B cell (primary cell): ENCODE data around the gene GYS1. TPM values are rescaled to one million over a fixed set of nuclear protein-coding genes. Genes with fewer than 3 reads are reported as not detected.

Source experiments
- ATAC-seq: fragments of 200-7000 bp; cut with Tn5 transposase; one replicate; pipeline ENCODE4 v1.10.0; 2021; ENCODE audit warnings: low read depth, mild to moderate bottlenecking, moderate number of reproducible peaks, moderate library complexity
- CTCF ChIA-PET: fragments of 350-600 bp; sonication (Branson Sonifier 250); formaldehyde crosslinking; loops from one replicate; lab custom pipeline; 2021; ENCODE audit warnings: antibody characterized with exemption, inconsistent platforms; lab: Charles Lee
- POLR2A ChIA-PET: fragments of 350-600 bp; sonication (Branson Sonifier 250); formaldehyde crosslinking; loops from one replicate; lab custom pipeline; 2021; ENCODE audit warnings: antibody characterized with exemption; lab: Charles Lee
- DNase-seq: peaks from one replicate; pipeline ENCODE4 v3.0.0; 2013
- H2AFZ ChIP-seq: 2 replicates; pipeline ENCODE4 v1.6.1; 2012; ENCODE audit warnings: mild to moderate bottlenecking, low read depth, low read length; ENCODE audit not compliant: insufficient read depth, poor library complexity, severe bottlenecking
- H3K27ac ChIP-seq, 2 donors: 1 replicate in 1 of 2; 2 replicates in 1 of 2; pipeline ENCODE4 v1.5.1; 2012 to 2013; ENCODE audit warnings: low read length in 2 of 2, mild to moderate bottlenecking in 2 of 2, moderate library complexity in 1 of 2
- H3K27me3 ChIP-seq, 4 experiments: fragments of 200-600 bp in 1 of 4; sonication (generic) in 1 of 4; replicated peaks in 1 of 4; 1 replicate in 2 of 4; 2 replicates in 2 of 4; pipeline versions ENCODE4 v1.6.1 to v1.7.0; 2013 to 2016; ENCODE audit warnings: low read length in 3 of 4, mild to moderate bottlenecking in 2 of 4, mixed read lengths in 1 of 4, moderate library complexity in 1 of 4; ENCODE audit not compliant: insufficient read depth in 4 of 4, control insufficient read depth in 3 of 4; ENCODE audit errors: control extremely low read depth in 1 of 4
- H3K36me3 ChIP-seq, 2 experiments: replicated peaks in 1 of 2; 1 replicate in 1 of 2; 2 replicates in 1 of 2; pipeline versions ENCODE4 v1.6.1 to v1.7.1; 2013; ENCODE audit warnings: low read length in 1 of 2; ENCODE audit not compliant: insufficient read depth in 2 of 2, control insufficient read depth in 1 of 2; ENCODE audit errors: control extremely low read depth in 1 of 2, extremely low read depth in 1 of 2
- H3K4me1 ChIP-seq, 2 donors: fragments of 200-600 bp in 1 of 2; sonication (generic) in 1 of 2; 1 replicate in 1 of 2; 2 replicates in 1 of 2; pipeline versions ENCODE4 v1.5.1 to v1.6.1; 2013 to 2017; ENCODE audit warnings: low read length in 2 of 2; ENCODE audit not compliant: control insufficient read depth in 2 of 2, insufficient read depth in 2 of 2
- H3K4me2 ChIP-seq: replicated peaks from 2 replicates; pipeline ENCODE3; 2012; ENCODE audit warnings: mild to moderate bottlenecking, low read depth, low read length; ENCODE audit not compliant: poor library complexity, severe bottlenecking
- H3K4me3 ChIP-seq, 5 experiments: fragments of 200-600 bp in 1 of 5; sonication (generic) in 1 of 5; 1 replicate in 3 of 5; 2 replicates in 2 of 5; pipeline versions ENCODE4 v1.5.1 to v1.7.0; 2011 to 2016; ENCODE audit warnings: low read length in 4 of 5, mild to moderate bottlenecking in 4 of 5, low read depth in 2 of 5, control low read depth in 1 of 5, moderate library complexity in 1 of 5; ENCODE audit not compliant: insufficient read depth in 1 of 5; ENCODE audit errors: control extremely low read depth in 1 of 5, extremely low read depth in 1 of 5
- H3K79me2 ChIP-seq: fragments of 200-600 bp; sonication (generic); one replicate; pipeline ENCODE4 v1.6.0; 2016; ENCODE audit warnings: low read length; ENCODE audit not compliant: control insufficient read depth, insufficient read depth
- H3K9ac ChIP-seq: fragments of 200-600 bp; sonication (generic); 2 replicates; pipeline ENCODE4 v1.6.1; 2017; ENCODE audit warnings: mild to moderate bottlenecking, low read length, moderate library complexity
- H3K9me3 ChIP-seq, 3 donors: one replicate each; pipeline versions ENCODE4 v1.6.1 to v1.7.1; 2013; ENCODE audit warnings: low read length in 2 of 3; ENCODE audit not compliant: control insufficient read depth in 2 of 3, insufficient read depth in 1 of 3; ENCODE audit errors: control extremely low read depth in 1 of 3
- H4K20me1 ChIP-seq: 2 replicates; pipeline ENCODE4 v1.6.0; 2012; ENCODE audit warnings: mild to moderate bottlenecking, low read length; ENCODE audit not compliant: insufficient read depth, control insufficient read depth, poor library complexity, severe bottlenecking
- H3K27ac Mint-ChIP-seq: one replicate; pipeline ENCODE4 v1.8.0; 2021; ENCODE audit warnings: mixed read lengths
- H3K27me3 Mint-ChIP-seq: one replicate; pipeline ENCODE4 v1.8.0; 2021; ENCODE audit warnings: mixed read lengths
- H3K4me1 Mint-ChIP-seq: one replicate; pipeline ENCODE4 v1.8.0; 2021; ENCODE audit warnings: mixed read lengths
- H3K4me3 Mint-ChIP-seq: one replicate; pipeline ENCODE4 v1.8.0; 2021; ENCODE audit warnings: mixed read lengths
- H3K9me3 Mint-ChIP-seq: one replicate; pipeline ENCODE4 v1.8.0; 2022; ENCODE audit warnings: mixed read lengths; ENCODE audit not compliant: insufficient read depth
- EZH2 ChIP-seq: IDR thresholded peaks from 2 replicates; pipeline ENCODE4 v1.6.1; 2012; ENCODE audit warnings: borderline replicate concordance, low read depth, mild to moderate bottlenecking, moderate library complexity, low read length; ENCODE audit not compliant: insufficient read depth, poor library complexity, severe bottlenecking
- WGBS: methylation state at CpG from one replicate; pipeline ENCODE4 v1.1.5; 2013; ENCODE audit warnings: missing lambda C conversion rate; ENCODE audit not compliant: insufficient coverage; 5-methylcytosine and 5-hydroxymethylcytosine counted together
- intact Hi-C: fragments of 100-400 bp; cut with micrococcal nuclease; formaldehyde crosslinking; loops from one replicate; pipeline ENCODE4 v1.10.0; 2022
- polyA plus RNA-seq: library from polyadenylated mRNA; depleted of rRNA; stranded (reverse); fragments of >200 nt; gene quantifications from 2 replicates; pipeline ENCODE4 v1.2.3, GENCODE V29; 2012
- total RNA-seq, 2 donors: library from RNA; stranded (reverse); fragments of 120-200 nt in 1 of 2; gene quantifications; 1 replicate in 1 of 2; 2 replicates in 1 of 2; pipeline versions ENCODE4 v1.2.3 to v1.2.4, GENCODE V29; 2013 to 2022
- TF ChIP-seq, protein P1 (sequence below): fragments of 200-600 bp; IDR thresholded peaks from one replicate; pipeline ENCODE4 v1.8.0; 2022; ENCODE audit warnings: antibody characterized with exemption, mild to moderate bottlenecking

Gene GYS1
- total and polyA plus RNA-seq, 2 donors (not counting 1 experiment from before 2014, with no cell fraction given): 28.9 to 62.7 TPM

DNA sequence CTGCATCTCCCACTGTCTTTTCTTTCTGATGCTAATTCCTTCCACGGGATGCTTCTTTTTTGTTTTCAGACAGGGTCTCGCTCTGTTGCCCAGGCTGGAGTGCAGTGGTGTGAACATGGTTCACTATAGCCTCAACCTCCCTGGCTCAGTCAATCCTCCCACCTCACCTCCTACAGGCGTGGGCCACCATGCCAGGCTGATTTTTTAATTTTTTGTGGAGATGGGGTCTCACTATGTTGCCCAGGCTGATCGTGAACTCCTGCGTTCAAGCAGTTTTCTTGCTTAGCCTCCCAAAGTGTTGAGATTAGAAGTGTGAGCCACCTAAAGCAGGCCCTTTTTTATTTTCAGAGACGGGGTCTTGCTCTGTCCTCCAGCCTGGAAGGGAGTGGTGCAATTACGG is 4.8 kb downstream of the GYS1 start:
- peaks cover 25% of the 10 kb centered on the region for H3K79me2 ChIP-seq
- no peak overlapping the region for H2AFZ ChIP-seq
- intact Hi-C loops: no loop called here
- H3K9ac ChIP-seq: no peak overlapping the region
- DNase-seq: no peak
- Mint-ChIP-seq H3K27ac (no peak overlapping the region), H3K9me3 (no peaks in the 10 kb centered on the region), H3K4me3 (no peak overlapping the region), H3K27me3 (no peaks in the 10 kb centered on the region), H3K4me1 (peaks cover 21% of the 10 kb centered on the region)
- no peak for TF ChIP-seq EZH2
- TF ChIP-seq, protein P1, sequence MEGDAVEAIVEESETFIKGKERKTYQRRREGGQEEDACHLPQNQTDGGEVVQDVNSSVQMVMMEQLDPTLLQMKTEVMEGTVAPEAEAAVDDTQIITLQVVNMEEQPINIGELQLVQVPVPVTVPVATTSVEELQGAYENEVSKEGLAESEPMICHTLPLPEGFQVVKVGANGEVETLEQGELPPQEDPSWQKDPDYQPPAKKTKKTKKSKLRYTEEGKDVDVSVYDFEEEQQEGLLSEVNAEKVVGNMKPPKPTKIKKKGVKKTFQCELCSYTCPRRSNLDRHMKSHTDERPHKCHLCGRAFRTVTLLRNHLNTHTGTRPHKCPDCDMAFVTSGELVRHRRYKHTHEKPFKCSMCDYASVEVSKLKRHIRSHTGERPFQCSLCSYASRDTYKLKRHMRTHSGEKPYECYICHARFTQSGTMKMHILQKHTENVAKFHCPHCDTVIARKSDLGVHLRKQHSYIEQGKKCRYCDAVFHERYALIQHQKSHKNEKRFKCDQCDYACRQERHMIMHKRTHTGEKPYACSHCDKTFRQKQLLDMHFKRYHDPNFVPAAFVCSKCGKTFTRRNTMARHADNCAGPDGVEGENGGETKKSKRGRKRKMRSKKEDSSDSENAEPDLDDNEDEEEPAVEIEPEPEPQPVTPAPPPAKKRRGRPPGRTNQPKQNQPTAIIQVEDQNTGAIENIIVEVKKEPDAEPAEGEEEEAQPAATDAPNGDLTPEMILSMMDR: no peak
- CTCF ChIA-PET: interaction anchor here (1.0 kb wide), 1 partner anchor 11 kb away, joined by 3 read pairs; no protein-coding TSS in a partner anchor
- H4K20me1 ChIP-seq: peaks cover 6% of the 10 kb centered on the region
- ATAC-seq: no peak
- no peak overlapping the region for H3K27ac ChIP-seq
- POLR2A ChIA-PET: no interaction called here
- no peak overlapping the region for H3K4me2 ChIP-seq
- H3K4me3 ChIP-seq: no peak overlapping the region
- H3K4me1 ChIP-seq: peaks cover 8 to 15% of the 10 kb centered on the region in 2 donors
- H3K9me3 ChIP-seq: no peaks in the 10 kb centered on the region
- no peaks in the 10 kb centered on the region for H3K27me3 ChIP-seq
- WGBS: 98% methylated on average over 4 of the region's 7 CpGs
- H3K36me3 ChIP-seq: peaks cover 0 to 17% of the 10 kb centered on the region in 2 experiments

DNA sequence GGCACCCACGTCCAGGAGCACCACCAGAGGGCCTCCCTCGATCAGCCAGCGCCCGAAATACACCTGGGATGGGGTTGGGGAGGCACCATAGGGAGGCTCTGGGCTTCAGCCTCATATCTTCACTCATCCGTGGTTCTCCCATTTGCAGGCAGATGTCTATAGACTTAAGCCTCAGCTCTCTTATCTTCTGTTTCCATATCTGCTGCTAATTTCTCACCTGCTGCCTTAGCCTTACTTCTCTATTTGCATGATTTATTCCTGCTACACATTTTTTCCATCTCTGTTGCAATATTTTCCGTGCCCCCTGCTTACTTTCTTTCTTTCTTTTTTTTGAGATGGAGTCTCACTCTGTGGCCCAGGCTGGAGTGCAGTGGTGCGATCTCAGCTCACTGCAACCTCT is 5.8 kb downstream of the GYS1 start:
- peaks cover 15% of the 10 kb centered on the region for H3K4me1 Mint-ChIP-seq
- no peak overlapping the region for H3K27ac Mint-ChIP-seq
- ChIA-PET CTCF (interaction anchor here (1.0 to 2.1 kb wide), 2 partner anchors 12 to 17 kb away, joined by 3 to 12 read pairs; no protein-coding TSS in a partner anchor), POLR2A (interaction anchor here (0.7 kb wide), 1 partner anchor 35 kb away, joined by 4 read pairs; no protein-coding TSS in a partner anchor)
- H3K36me3 ChIP-seq: peaks cover 2 to 17% of the 10 kb centered on the region in 2 experiments
- no peak overlapping the region for H3K4me2 ChIP-seq
- H3K9me3 Mint-ChIP-seq: no peaks in the 10 kb centered on the region
- peaks cover 18% of the 10 kb centered on the region for H3K79me2 ChIP-seq
- no peak overlapping the region for H3K4me3 Mint-ChIP-seq
- no peak for DNase-seq
- H2AFZ ChIP-seq: no peak overlapping the region
- H3K27me3 Mint-ChIP-seq: no peaks in the 10 kb centered on the region
- intact Hi-C loops: no loop called here
- no peak for TF ChIP-seq EZH2
- TF ChIP-seq, protein P1: no peak
- no peak overlapping the region for H3K27ac ChIP-seq
- H3K27me3 ChIP-seq: no peaks in the 10 kb centered on the region
- no peaks in the 10 kb centered on the region for H3K9me3 ChIP-seq
- no peak overlapping the region for H3K4me3 ChIP-seq
- H3K9ac ChIP-seq: no peak overlapping the region
- peaks cover 6% of the 10 kb centered on the region for H4K20me1 ChIP-seq
- ATAC-seq: no peak
- 85% methylated on average over 7 of the region's 7 CpGs for WGBS
- H3K4me1 ChIP-seq: peaks cover 5 to 11% of the 10 kb centered on the region in 2 donors
